ENCODE data around the gene TMEM82.

- TF ChIP-seq CTCF (IDR thresholded peaks at IDR 0.05) (no peak), POLR2A (IDR thresholded peaks at IDR 0.05) (no peak)
Observed at GRCh38 chr1:15706751-15707150, 35.5 kb upstream of the TMEM82 start.

Measured in Peyer's patch (tissue), 4 donors.